DND-41 (cell line): Measurements from ENCODE around the gene RNF38.
"Not testable (repeated sequence)": the region's sequence is repeated elsewhere in the genome, so short reads cannot be mapped to it uniquely, and the experiment has no call there.

Experiments used
- ATAC-seq: fragments of 200-7000 bp; cut with Tn5 transposase; 3 replicates; pipeline ENCODE4 v1.9.1; 2021; ENCODE audit warnings: low read depth; ENCODE audit not compliant: insufficient read depth
- DNase-seq: peaks from one replicate; pipeline ENCODE4 v3.0.0-alpha.2; 2020
- H2AFZ ChIP-seq: 2 replicates; pipeline ENCODE4 v1.6.0; 2012; ENCODE audit warnings: low read depth, low read length
- H3K27ac ChIP-seq: 2 replicates; pipeline ENCODE4 v1.5.1; 2012; ENCODE audit warnings: low read length, inconsistent platforms
- H3K27me3 ChIP-seq: fragments of 200-600 bp; sonication (generic); 2 replicates; pipeline ENCODE4 v1.6.0; 2012; ENCODE audit warnings: low read length, mild to moderate bottlenecking, inconsistent platforms; ENCODE audit not compliant: insufficient read depth, poor library complexity
- H3K36me3 ChIP-seq: 2 replicates; pipeline ENCODE4 v1.5.1; 2012; ENCODE audit warnings: low read length, inconsistent platforms; ENCODE audit not compliant: insufficient read depth
- H3K4me1 ChIP-seq: 2 replicates; pipeline ENCODE4 v1.5.1; 2012; ENCODE audit warnings: mild to moderate bottlenecking, low read length; ENCODE audit not compliant: insufficient read depth
- H3K4me2 ChIP-seq: 2 replicates; pipeline ENCODE4 v1.6.0; 2012; ENCODE audit warnings: mild to moderate bottlenecking, moderate library complexity, low read length, inconsistent platforms; ENCODE audit not compliant: insufficient read depth
- H3K4me3 ChIP-seq, 2 experiments: fragments of 200-600 bp in 1 of 2; shearing (Covaris generic) in 1 of 2; 2 replicates each; pipeline ENCODE4 v1.5.1; 2012 to 2016; ENCODE audit warnings: inconsistent platforms in 2 of 2, low read length in 2 of 2, mild to moderate bottlenecking in 2 of 2, low read depth in 1 of 2, moderate library complexity in 1 of 2
- H3K79me2 ChIP-seq: 2 replicates; pipeline ENCODE4 v1.6.0; 2012; ENCODE audit warnings: low read length, inconsistent platforms; ENCODE audit not compliant: insufficient read depth
- H3K9ac ChIP-seq: 2 replicates; pipeline ENCODE4 v1.6.0; 2012; ENCODE audit warnings: low read depth, mild to moderate bottlenecking, inconsistent platforms, low read length, moderate library complexity
- H3K9me3 ChIP-seq: 2 replicates; pipeline ENCODE4 v1.5.1; 2012; ENCODE audit warnings: low read length, moderate library complexity, mild to moderate bottlenecking, inconsistent platforms; ENCODE audit not compliant: insufficient read depth, severe bottlenecking
- H4K20me1 ChIP-seq: 2 replicates; pipeline ENCODE4 v1.6.0; 2012; ENCODE audit warnings: low read length; ENCODE audit not compliant: insufficient read depth
- EZH2 ChIP-seq: IDR thresholded peaks from 3 replicates; pipeline ENCODE4 v1.6.1; 2012; ENCODE audit warnings: borderline replicate concordance, low read depth, mild to moderate bottlenecking, moderate library complexity, low read length, inconsistent platforms; ENCODE audit not compliant: severe bottlenecking
- TF ChIP-seq, protein P1 (sequence below): IDR thresholded peaks from 2 replicates; pipeline ENCODE4 v1.5.1; 2012; ENCODE audit warnings: borderline replicate concordance, low read length, moderate library complexity, mild to moderate bottlenecking; ENCODE audit not compliant: poor library complexity, severe bottlenecking; ENCODE audit errors: extremely low read depth

RNF38 gene

DNA sequence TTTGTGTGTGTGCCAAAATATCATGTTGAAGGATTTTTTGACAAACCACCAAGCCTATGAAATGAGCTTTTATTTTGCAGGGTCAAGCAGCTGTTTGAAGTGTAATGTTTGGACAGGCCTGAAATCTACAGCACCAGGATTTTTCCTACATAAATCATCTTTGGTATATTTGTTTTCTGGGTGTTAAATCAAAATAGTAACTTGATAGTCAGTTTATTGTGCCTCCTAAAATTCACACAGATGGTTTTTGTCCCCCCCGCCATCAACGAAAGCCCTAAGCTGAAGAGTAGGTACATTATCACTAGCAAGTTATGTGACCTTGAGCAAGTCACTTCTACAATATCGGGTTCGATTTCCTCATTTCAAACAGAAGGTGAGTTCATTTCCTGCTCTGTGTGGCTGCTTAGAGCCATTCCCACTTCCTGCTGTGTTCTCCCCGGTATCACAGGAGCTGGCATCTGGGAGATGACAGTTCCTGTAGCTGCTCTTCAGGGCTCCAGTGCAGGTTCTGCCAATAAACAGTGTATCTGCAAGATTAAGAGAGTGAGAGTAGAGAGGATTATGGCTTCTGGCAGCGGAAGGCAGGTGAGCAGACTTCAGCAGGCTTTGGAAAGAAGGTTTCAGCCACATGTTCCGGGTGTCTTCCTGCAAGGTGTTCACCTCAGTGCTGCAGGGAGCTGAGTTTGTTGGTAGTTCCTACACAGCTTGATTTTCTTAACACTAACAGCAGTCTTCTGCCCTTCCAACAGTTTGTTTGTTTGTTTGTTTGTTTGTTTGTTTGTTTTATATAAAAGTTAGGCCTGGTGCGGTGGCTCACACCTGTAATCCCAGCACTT, 93.4 kb downstream of the RNF38 start:
- H2AFZ ChIP-seq, result no peak overlapping the region
- H3K9ac ChIP-seq, result no peak overlapping the region
- no peak overlapping the region for H3K4me3 ChIP-seq
- no peak for TF ChIP-seq EZH2
- TF ChIP-seq, protein P1, sequence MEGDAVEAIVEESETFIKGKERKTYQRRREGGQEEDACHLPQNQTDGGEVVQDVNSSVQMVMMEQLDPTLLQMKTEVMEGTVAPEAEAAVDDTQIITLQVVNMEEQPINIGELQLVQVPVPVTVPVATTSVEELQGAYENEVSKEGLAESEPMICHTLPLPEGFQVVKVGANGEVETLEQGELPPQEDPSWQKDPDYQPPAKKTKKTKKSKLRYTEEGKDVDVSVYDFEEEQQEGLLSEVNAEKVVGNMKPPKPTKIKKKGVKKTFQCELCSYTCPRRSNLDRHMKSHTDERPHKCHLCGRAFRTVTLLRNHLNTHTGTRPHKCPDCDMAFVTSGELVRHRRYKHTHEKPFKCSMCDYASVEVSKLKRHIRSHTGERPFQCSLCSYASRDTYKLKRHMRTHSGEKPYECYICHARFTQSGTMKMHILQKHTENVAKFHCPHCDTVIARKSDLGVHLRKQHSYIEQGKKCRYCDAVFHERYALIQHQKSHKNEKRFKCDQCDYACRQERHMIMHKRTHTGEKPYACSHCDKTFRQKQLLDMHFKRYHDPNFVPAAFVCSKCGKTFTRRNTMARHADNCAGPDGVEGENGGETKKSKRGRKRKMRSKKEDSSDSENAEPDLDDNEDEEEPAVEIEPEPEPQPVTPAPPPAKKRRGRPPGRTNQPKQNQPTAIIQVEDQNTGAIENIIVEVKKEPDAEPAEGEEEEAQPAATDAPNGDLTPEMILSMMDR, result no peak
- peak; percentile 74 for ATAC-seq
- no peaks in the 10 kb centered on the region for H3K36me3 ChIP-seq
- peak; percentile 32 for DNase-seq
- H3K27me3 ChIP-seq, result no peaks in the 10 kb centered on the region
- no peaks in the 10 kb centered on the region for H3K9me3 ChIP-seq
- H3K79me2 ChIP-seq, result no peaks in the 10 kb centered on the region
- H4K20me1 ChIP-seq, result no peaks in the 10 kb centered on the region
- no peak overlapping the region for H3K4me2 ChIP-seq
- no peaks in the 10 kb centered on the region for H3K4me1 ChIP-seq
- no peak overlapping the region for H3K27ac ChIP-seq

DNA sequence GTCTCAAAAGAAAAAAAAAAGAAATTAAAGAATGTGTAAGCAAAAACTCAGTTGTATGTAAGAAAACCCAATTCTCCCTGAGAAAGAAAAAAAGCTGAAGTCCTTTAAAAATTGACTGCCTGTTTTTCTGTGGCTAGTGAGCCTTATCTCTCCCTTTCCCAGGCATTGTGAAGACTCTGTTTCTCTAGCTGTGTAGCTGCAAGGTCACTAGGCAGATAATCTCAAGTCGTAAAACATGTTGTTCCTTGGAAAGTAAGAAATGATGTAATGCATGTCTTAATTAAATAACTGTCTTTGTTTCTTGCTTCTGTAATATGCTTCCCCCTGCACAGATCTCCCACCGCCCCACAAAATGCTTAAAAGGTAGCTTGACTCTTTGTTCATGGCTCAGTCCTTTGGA, 95.7 kb downstream of the RNF38 start:
- not testable (repeated sequence) for H3K27ac ChIP-seq, H3K79me2 ChIP-seq, H3K4me1 ChIP-seq, H3K9me3 ChIP-seq, H4K20me1 ChIP-seq, ATAC-seq, H3K4me3 ChIP-seq, H3K4me2 ChIP-seq, H3K27me3 ChIP-seq, H2AFZ ChIP-seq, DNase-seq, H3K36me3 ChIP-seq, H3K9ac ChIP-seq

DNA sequence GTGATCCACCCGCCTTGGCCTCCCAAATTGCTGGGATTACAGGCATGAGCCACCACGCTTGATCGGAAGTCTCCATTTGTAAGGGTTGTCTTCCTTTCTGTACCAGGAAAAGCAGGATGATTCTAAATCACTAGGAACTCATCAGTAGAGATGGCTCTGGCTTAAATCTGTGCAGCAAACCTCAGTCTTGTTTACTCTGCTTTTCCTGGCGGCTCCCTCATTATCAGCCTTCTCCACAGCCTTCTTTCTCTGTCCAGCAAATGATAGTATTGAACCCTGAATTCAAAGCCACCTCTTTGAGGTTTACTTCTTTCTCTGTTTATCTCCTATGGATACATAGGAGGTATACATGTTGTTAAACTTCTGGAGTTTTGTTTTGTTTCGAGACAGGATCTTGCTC, 98.8 kb downstream of the RNF38 start:
- no peaks in the 10 kb centered on the region for H3K36me3 ChIP-seq
- ATAC-seq, result no peak
- H3K4me3 ChIP-seq, result no peak overlapping the region
- no peaks in the 10 kb centered on the region for H3K4me1 ChIP-seq
- H4K20me1 ChIP-seq, result no peaks in the 10 kb centered on the region
- H3K4me2 ChIP-seq, result no peak overlapping the region
- H3K9ac ChIP-seq, result no peak overlapping the region
- H2AFZ ChIP-seq, result no peak overlapping the region
- DNase-seq, result no peak
- H3K27me3 ChIP-seq, result no peaks in the 10 kb centered on the region
- no peaks in the 10 kb centered on the region for H3K9me3 ChIP-seq
- TF ChIP-seq EZH2, result no peak
- TF ChIP-seq, protein P1, result no peak
- H3K79me2 ChIP-seq, result no peaks in the 10 kb centered on the region
- H3K27ac ChIP-seq, result no peak overlapping the region

DNA sequence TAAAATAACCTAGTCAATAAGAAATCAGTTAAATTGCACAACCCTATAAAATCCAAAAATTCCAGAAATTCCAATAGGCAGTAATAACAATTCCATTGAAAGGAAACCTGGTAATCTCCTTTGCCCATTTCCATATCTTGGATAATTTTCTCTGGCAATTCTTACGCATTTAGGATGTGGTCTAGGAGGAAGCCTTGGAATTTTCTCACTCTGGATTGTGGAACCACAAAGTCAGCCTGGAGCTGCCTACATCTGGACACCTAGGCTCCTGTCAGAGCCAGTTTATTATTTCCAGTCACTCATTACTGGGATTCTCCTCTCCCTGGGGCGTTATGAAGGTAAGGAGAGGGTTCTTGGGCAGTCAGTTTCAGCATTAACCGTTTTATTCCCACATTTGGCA, 101.5 kb downstream of the RNF38 start:
- TF ChIP-seq EZH2, result no peak
- TF ChIP-seq, protein P1, result no peak
- no peak overlapping the region for H3K4me2 ChIP-seq
- no peak overlapping the region for H3K27ac ChIP-seq
- H3K9me3 ChIP-seq, result no peaks in the 10 kb centered on the region
- no peak overlapping the region for H3K9ac ChIP-seq
- H3K27me3 ChIP-seq, result no peaks in the 10 kb centered on the region
- no peaks in the 10 kb centered on the region for H4K20me1 ChIP-seq
- H3K4me1 ChIP-seq, result no peaks in the 10 kb centered on the region
- no peaks in the 10 kb centered on the region for H3K36me3 ChIP-seq
- ATAC-seq (no peak), DNase-seq (no peak)
- H3K4me3 ChIP-seq, result no peak overlapping the region
- H3K79me2 ChIP-seq, result no peaks in the 10 kb centered on the region
- H2AFZ ChIP-seq, result no peak overlapping the region
